GM12892 (cell line): ENCODE results near the gene ZNF286A.
"Not testable (repeated sequence)": the region's sequence is repeated elsewhere in the genome, so short reads cannot be mapped to it uniquely, and the experiment has no call there.

ENCODE experiments used
- POLR2A ChIP-seq: IDR thresholded peaks from 2 replicates; pipeline ENCODE4 v1.6.1; 2011; ENCODE audit warnings: low read depth, low read length, control low read depth
- POLR2AphosphoS5 ChIP-seq: IDR thresholded peaks from 2 replicates; pipeline ENCODE4 v1.6.1; 2011; ENCODE audit warnings: low read depth, low read length, control low read depth
- TAF1 ChIP-seq: IDR thresholded peaks from 2 replicates; pipeline ENCODE4 v1.6.1; 2011; ENCODE audit warnings: low read depth, mild to moderate bottlenecking, control low read depth, low read length, borderline replicate concordance

DNA sequence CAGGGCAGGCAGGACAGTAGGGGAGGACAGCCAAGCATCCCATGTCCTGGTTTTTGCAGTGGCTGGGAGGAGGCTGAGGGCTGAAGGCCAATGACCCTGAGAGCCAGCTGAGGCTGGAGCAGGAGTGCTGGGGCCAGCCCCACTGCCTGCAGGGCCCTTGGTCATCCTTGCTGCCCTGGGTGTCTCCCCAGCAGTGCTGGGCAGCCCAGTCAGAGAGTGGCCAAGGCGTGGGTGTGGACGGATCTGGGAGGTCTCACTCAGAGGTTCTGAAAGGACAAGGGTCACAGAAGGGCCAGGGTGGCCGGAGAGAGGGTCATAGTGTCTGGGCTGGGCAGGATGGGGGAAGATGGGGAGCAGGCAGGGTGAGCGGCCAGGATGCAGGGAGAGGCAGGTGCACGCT lies 37.0 kb downstream of the ZNF286A start:
- TF ChIP-seq POLR2A, TAF1, POLR2AphosphoS5: not testable (repeated sequence)
